ENCODE results near the gene RGL3.

RGL3 gene

GRCh38 chr19:11420429-11421370 lies 1.6 kb upstream of the RGL3 start:
- DNase-seq (ENCODE audit: low read depth in 1 of 2, low spot score in 1 of 2) = no peak
- H3K27ac ChIP-seq (replicated peaks) = no peak overlapping the region
- TF ChIP-seq GABPA (IDR thresholded peaks at IDR 0.05; ENCODE audit: low read depth) = no peak
- no peak overlapping the region for H3K4me3 ChIP-seq (replicated peaks; ENCODE audit: insufficient read depth, low read length)
- peaks cover 62% of the 10 kb centered on the region for H3K27me3 ChIP-seq (ENCODE audit: insufficient read depth, poor library complexity, severe bottlenecking)

GRCh38 chr19:11418094-11418548 lies 993 bp downstream of the RGL3 start:
- DNase-seq (ENCODE audit: low read depth in 1 of 2, low spot score in 1 of 2) = no peak
- Histone ChIP-seq H3K27me3 (ENCODE audit: insufficient read depth, poor library complexity, severe bottlenecking) (peaks cover 53% of the 10 kb centered on the region), H3K4me3 (replicated peaks; ENCODE audit: insufficient read depth, low read length) (no peak overlapping the region), H3K27ac (replicated peaks) (no peak overlapping the region)
- no peak for TF ChIP-seq REST (IDR thresholded peaks at IDR 0.05; ENCODE audit: insufficient replicate concordance, low read depth)
- TF ChIP-seq GABPA (IDR thresholded peaks at IDR 0.05; ENCODE audit: low read depth) = no peak
- no peak for TF ChIP-seq SPI1 (IDR thresholded peaks at IDR 0.05; ENCODE audit: borderline replicate concordance, low read depth)
- TF ChIP-seq CTCF (IDR thresholded peaks at IDR 0.05; ENCODE audit: insufficient read depth, low read length) = no peak
- TF ChIP-seq POLR2AphosphoS5 (IDR thresholded peaks at IDR 0.05; ENCODE audit: low read depth) = no peak

- no peak overlapping the region for H3K27ac ChIP-seq (replicated peaks)
- no peak for DNase-seq (ENCODE audit: low read depth in 1 of 2, low spot score in 1 of 2)
- TF ChIP-seq POLR2AphosphoS5 (IDR thresholded peaks at IDR 0.05; ENCODE audit: low read depth) (no peak), GABPA (IDR thresholded peaks at IDR 0.05; ENCODE audit: low read depth) (no peak), CTCF (IDR thresholded peaks at IDR 0.05; ENCODE audit: insufficient read depth, low read length) (no peak), SPI1 (IDR thresholded peaks at IDR 0.05; ENCODE audit: borderline replicate concordance, low read depth) (no peak), REST (IDR thresholded peaks at IDR 0.05; ENCODE audit: insufficient replicate concordance, low read depth) (no peak)
- H3K27me3 ChIP-seq (ENCODE audit: insufficient read depth, poor library complexity, severe bottlenecking) = peaks cover 38% of the 10 kb centered on the region
- no peak overlapping the region for H3K4me3 ChIP-seq (replicated peaks; ENCODE audit: insufficient read depth, low read length)
These were observed 2.6 kb downstream of the RGL3 start for GRCh38 chr19:11416346-11417052.

- no peak for DNase-seq (ENCODE audit: low read depth in 1 of 2, low spot score in 1 of 2)
- TF ChIP-seq GABPA (IDR thresholded peaks at IDR 0.05; ENCODE audit: low read depth) = no peak
- no peak for TF ChIP-seq SPI1 (IDR thresholded peaks at IDR 0.05; ENCODE audit: borderline replicate concordance, low read depth)
- no peak for TF ChIP-seq CTCF (IDR thresholded peaks at IDR 0.05; ENCODE audit: insufficient read depth, low read length)
- no peak for TF ChIP-seq POLR2AphosphoS5 (IDR thresholded peaks at IDR 0.05; ENCODE audit: low read depth)
- Histone ChIP-seq H3K4me3 (replicated peaks; ENCODE audit: insufficient read depth, low read length) (no peak overlapping the region), H3K27me3 (ENCODE audit: insufficient read depth, poor library complexity, severe bottlenecking) (peaks cover 20% of the 10 kb centered on the region), H3K27ac (replicated peaks) (no peak overlapping the region)
These were observed 4.6 kb downstream of the RGL3 start for GRCh38 chr19:11414544-11414943.
